Activated CD8-positive, alpha-beta memory T cell treated with anti-CD3 and anti-CD28 coated beads for 4 hours (primary cell): ENCODE data around the gene BCL2L2.

Experiments
- DNase-seq, 2 donors: peaks; one replicate each; pipeline ENCODE4 v3.0.0-alpha.2; 2020; ENCODE audit warnings: low read depth in 2 of 2

The BCL2L2 gene

DNA sequence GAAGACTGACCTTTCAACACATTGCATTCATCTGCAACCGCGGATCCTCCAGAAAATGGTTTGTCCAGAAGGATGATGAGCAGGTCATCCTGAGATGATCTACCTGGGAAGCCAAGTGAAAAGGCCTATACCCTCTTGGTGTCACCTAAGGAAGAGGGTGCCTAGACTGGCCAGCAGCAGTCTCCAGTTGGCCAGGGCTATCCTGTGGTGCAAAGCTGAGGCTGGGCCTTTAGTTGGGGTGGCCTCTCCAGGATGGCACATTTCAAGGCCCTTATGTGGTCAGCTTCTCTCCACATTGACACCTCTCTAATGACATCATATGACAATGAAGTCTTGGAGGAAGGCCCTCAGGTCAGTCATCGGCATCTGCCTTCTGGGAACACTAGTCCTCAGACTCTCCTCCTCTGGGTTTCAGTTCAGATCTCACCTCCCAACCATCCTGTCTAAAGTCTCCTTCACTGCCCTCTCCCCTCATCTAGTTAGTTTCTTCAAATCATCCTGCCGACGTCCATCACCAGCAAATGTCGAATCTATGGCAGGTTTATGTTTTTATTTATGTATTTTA lies 49.3 kb downstream of the BCL2L2 start:
- DNase-seq = no peak

DNA sequence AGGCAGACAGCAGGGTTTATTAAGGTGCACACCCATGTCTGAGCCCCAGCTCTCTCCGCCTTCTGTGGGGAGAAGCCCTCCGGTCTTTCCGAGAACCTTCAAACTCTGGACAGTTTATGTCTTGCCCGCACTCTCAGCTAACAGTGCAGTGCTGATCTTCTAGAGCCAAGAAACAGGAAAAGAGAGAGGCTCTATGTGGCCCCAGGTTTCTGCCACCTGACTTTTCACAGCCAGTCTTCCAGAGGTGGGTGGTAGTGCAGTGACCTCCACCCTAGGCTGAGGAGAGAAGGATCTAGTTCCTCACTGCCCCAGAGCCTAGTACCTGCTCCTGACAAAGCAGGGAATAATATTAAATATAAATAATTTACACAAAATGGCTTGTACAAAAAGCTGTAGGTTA lies 50.0 kb downstream of the BCL2L2 start:
- no peak for DNase-seq

DNA sequence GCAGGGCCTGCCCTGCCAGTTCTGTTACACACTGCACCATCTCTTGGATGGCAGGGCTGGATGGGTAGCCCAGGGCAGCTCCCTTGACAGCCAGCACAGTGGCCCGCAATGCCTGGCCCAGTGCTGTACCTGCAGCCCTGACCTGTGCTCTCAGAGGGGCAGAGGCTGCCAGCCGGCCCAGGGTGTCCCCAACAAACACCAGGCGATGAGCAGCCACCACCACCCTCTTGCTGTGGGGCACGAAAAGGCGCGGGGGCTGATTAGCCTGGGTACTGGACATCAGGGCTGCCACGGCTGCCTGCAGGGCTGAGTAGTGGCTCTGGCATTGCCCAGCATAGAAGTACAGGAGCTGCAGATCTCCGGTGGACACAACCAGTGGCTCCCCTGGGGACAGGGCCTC lies 50.6 kb downstream of the BCL2L2 start:
- no peak for DNase-seq

DNA sequence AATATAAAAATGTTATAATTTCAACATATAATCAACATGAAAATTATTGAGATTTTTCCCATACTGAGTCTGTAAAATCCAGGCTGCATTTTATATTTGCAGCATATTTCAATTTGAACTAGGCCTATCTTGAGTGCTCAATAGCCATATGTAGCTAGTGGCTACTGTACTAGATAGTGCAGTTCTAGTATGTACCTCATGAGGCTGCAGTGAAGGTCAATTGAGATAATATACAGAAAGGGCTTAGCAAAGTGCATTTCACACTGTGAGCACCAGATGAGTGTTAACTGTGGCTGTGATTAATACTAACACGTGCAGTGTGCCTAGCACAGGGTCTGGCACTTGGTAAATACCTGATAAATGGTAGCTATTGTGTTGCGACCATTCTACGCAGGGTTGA lies 51.4 kb downstream of the BCL2L2 start:
- DNase-seq = no peak

DNA sequence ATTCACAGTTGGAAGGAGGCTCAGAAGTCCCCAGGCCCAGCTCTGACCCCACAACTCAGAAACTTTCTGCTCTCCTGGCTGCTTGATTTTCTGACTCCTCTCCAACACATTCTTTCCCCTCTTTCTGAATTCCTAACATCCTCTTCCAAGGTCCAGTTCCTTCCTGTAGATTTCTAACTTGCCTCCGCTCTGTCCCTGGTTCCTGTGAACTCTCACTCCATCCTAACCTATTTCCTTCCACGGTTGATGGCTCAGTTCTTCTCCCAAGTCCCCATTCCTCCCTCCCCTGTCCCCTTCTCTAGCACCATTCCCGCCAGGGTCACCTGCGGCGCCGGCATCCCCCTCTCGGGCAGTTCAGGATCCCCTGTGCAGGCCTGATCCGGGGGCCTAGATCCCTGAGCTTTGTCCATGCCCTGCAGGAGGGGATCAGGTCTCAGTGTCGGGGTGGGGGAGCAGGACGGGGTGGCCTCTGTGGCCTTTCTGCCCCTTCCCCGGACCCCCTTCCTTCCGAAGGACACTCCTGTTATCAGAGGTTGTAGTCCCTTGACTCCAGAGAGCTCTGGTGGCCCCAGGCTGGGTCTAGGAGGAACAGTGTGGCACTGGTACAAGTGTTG lies 52.0 kb downstream of the BCL2L2 start:
- no peak for DNase-seq

DNA sequence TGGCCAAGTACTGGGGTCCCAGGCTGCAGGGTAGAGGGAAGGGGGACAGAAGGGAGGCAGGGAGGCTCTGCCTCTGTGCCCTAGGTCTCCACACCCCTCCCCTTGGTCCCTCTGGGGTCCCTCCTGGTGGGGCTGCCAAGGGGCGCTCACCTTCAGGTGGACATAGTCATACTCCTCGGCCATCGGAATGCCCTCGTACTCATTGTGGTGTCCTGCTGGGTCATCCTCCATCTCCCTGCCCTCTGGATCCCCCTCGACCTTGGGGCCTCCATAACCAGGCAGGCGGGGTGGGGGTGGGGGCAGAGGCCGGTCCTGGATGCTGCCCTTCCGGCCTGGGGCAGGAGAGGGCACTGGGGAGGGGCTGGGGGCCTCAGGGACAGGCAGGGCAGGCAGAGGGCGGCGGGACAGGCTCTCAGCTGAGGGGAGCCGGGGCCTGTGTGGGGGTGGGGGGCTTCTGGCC lies 52.6 kb downstream of the BCL2L2 start:
- no peak for DNase-seq

DNA sequence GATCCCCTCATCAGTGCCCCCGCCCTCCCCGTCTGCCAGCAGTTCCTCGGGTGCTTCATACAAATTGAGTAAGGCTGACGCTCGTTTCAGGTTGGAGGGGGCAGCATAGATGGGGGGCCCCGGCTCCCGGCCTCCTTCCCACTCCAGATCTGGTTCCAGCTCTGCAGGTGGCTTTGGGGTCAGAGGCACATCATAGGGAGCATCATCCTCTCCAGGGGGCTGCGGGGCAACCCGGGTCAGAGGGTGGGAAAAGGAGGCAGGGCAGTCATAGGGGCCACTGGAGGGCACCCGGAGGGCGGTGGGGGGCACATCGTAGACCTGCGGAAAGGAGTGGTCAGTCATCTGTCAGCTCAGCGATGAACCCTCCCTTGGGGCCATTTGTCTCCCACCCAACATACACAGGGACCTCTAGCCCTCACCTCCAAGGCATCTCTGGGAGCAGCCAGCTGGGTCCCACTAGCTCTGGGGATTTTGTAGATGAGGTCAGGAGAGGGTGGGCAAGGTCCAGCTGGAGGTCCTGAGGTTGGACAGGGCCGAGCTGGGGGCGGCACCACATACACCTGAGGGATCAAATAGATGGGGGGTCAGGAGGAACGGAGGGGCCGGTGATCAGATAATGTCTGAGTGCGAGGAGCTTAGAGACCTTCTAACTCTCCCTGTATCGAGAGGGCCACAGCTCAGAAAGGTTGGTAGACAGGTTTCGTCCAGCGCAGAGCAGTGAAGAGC lies 53.3 kb downstream of the BCL2L2 start:
- DNase-seq = no peak

DNA sequence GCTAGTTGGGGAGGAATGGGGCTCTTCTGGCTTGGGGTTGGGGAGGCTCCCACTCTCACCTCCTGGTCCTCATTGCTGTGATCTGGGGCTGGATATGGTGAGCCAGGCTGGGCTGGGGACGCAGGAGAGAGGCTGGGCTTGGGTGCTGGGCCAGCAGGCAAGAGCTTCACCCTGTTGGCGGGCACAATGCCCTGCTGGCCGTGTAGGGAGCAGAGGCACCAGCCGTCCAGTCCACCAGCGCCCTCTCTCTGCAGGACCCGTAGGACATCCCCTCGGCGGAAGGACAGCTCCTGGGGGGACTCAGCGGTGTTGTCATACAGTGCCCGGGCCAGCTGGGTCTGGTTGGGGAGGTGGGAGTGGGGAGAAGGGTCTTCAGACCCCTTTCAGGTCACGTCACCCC lies 53.9 kb downstream of the BCL2L2 start:
- no peak for DNase-seq

DNA sequence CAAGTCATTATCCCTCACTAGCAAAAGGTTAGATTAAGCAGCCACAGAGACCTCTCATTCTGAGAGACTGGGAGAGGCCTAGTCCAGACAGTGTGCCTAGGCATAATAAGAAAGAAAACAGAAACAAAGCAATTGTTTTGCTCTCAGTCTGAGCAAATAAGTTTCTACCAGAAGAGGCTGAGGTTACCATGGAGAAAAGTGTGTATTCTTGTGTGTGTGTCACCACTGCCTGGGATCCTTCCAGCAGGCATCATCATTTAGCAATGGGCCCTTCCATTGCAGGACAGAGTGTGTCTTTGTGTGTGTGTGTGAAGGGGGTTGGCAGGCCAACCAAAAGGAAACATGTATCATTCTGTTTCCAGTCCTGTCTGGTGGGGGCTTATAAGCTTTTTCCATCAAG lies 54.7 kb downstream of the BCL2L2 start:
- no peak for DNase-seq
